NCI-H2196 treated with DMSO at 0.1 percent for 48 hours (cell line): ENCODE data around the gene GMCL2.

Source experiments
- DNase-seq: peaks from one replicate; lab custom pipeline; 2025; ENCODE audit not compliant: unreplicated experiment; lab: John Stamatoyannopoulos, UW

GMCL2 gene

GRCh38 chr5:178221853-178222252, 34.7 kb upstream of the GMCL2 start:
- no peak for DNase-seq

GRCh38 chr5:178221282-178221681, 34.1 kb upstream of the GMCL2 start:
- no peak for DNase-seq

GRCh38 chr5:178218827-178219226, 31.7 kb upstream of the GMCL2 start:
- no peak for DNase-seq

GRCh38 chr5:178218237-178218776, 31.1 kb upstream of the GMCL2 start:
- no peak for DNase-seq

- no peak for DNase-seq
These were observed 29.6 kb upstream of the GMCL2 start for GRCh38 chr5:178216779-178217178.

- no peak for DNase-seq
These were observed 28.9 kb upstream of the GMCL2 start for GRCh38 chr5:178216088-178216534.

GRCh38 chr5:178215280-178216002, 28.3 kb upstream of the GMCL2 start:
- no peak for DNase-seq

- no peak for DNase-seq
These were observed 27.1 kb upstream of the GMCL2 start for GRCh38 chr5:178214160-178214803.

- DNase-seq = no peak
These were observed 26.6 kb upstream of the GMCL2 start for GRCh38 chr5:178213748-178214151.

- no peak for DNase-seq
These were observed 25.9 kb upstream of the GMCL2 start for GRCh38 chr5:178213003-178213461.

GRCh38 chr5:178212241-178213002, 25.3 kb upstream of the GMCL2 start:
- DNase-seq = no peak

GRCh38 chr5:178211095-178212048, 24.2 kb upstream of the GMCL2 start:
- DNase-seq = no peak

- no peak for DNase-seq
These were observed 23.5 kb upstream of the GMCL2 start for GRCh38 chr5:178210686-178211085.

GRCh38 chr5:178210073-178210535, 22.9 kb upstream of the GMCL2 start:
- DNase-seq = no peak

- DNase-seq = no peak
These were observed 22.3 kb upstream of the GMCL2 start for GRCh38 chr5:178209334-178210072.

GRCh38 chr5:178208540-178209227, 21.5 kb upstream of the GMCL2 start:
- no peak for DNase-seq

- DNase-seq = no peak
These were observed 20.7 kb upstream of the GMCL2 start for GRCh38 chr5:178207917-178208280.

GRCh38 chr5:178207183-178207916, 20.2 kb upstream of the GMCL2 start:
- DNase-seq = peak; percentile 85
